GM18867 (cell line): ENCODE results near the gene TMEM145.

Experiments
- ATAC-seq: cut with Tn5 transposase; IDR thresholded peaks from one replicate; pipeline ENCODE4 v1.9.1; 2021; ENCODE audit warnings: mild to moderate bottlenecking, moderate library complexity; ENCODE audit not compliant: unreplicated experiment

Gene TMEM145

GRCh38 chr19:42357290-42357689 lies 44.2 kb downstream of the TMEM145 start:
- ATAC-seq = no peak

- ATAC-seq = no peak
These were observed 47.9 kb downstream of the TMEM145 start for GRCh38 chr19:42360787-42361544.

- no peak for ATAC-seq
These were observed 48.4 kb downstream of the TMEM145 start for GRCh38 chr19:42361545-42361910.

- ATAC-seq = no peak
These were observed 49.2 kb downstream of the TMEM145 start for GRCh38 chr19:42362342-42362741.

GRCh38 chr19:42362891-42363440 lies 49.9 kb downstream of the TMEM145 start:
- ATAC-seq = no peak

- ATAC-seq = no peak
These were observed 50.7 kb downstream of the TMEM145 start for GRCh38 chr19:42363614-42364346.

- ATAC-seq = no peak
These were observed 53.6 kb downstream of the TMEM145 start for GRCh38 chr19:42366673-42367072.

GRCh38 chr19:42367929-42368328 lies 54.8 kb downstream of the TMEM145 start:
- ATAC-seq = no peak

GRCh38 chr19:42368360-42368759 lies 55.3 kb downstream of the TMEM145 start:
- ATAC-seq = no peak

GRCh38 chr19:42368765-42369164 lies 55.7 kb downstream of the TMEM145 start:
- ATAC-seq = no peak

GRCh38 chr19:42369433-42370067 lies 56.4 kb downstream of the TMEM145 start:
- no peak for ATAC-seq

GRCh38 chr19:42370068-42370520 lies 57.0 kb downstream of the TMEM145 start:
- ATAC-seq = no peak

GRCh38 chr19:42370626-42371175 lies 57.6 kb downstream of the TMEM145 start:
- no peak for ATAC-seq
